Peyer's patch (tissue), 4 donors: ENCODE measurements around the gene TOP1. TPM values are rescaled to one million over a fixed set of nuclear protein-coding genes. Genes with fewer than 3 reads are reported as not detected.
"Not testable (repeated sequence)": the region's sequence is repeated elsewhere in the genome, so short reads cannot be mapped to it uniquely, and the experiment has no call there.

Source experiments
- DNase-seq, 3 donors: peaks; one replicate each; pipeline ENCODE4 v3.0.0-alpha.2; 2017 to 2019
- H3K27ac ChIP-seq, 4 donors: fragments of 200-600 bp; sonication (generic); one replicate each; pipeline ENCODE4 v1.5.1; 2016 to 2019
- H3K27me3 ChIP-seq, 2 donors: fragments of 200-600 bp; sonication (generic); one replicate each; pipeline ENCODE4 v1.5.1; 2019
- H3K36me3 ChIP-seq, 3 donors: fragments of 200-600 bp; sonication (generic); one replicate each; pipeline ENCODE4 v1.5.1; 2016 to 2019
- H3K4me1 ChIP-seq, 4 donors: fragments of 200-600 bp; sonication (generic); one replicate each; pipeline ENCODE4 v1.5.1; 2016 to 2019
- H3K4me3 ChIP-seq, 4 donors: fragments of 200-600 bp; sonication (generic); 1 replicate in 3 of 4; 2 replicates in 1 of 4; pipeline ENCODE4 v1.5.1; 2016 to 2019; ENCODE audit warnings: mild to moderate bottlenecking in 1 of 4
- H3K9me3 ChIP-seq, 4 donors: fragments of 200-600 bp; sonication (generic); one replicate each; pipeline ENCODE4 v1.5.1; 2016 to 2019; ENCODE audit warnings: mild to moderate bottlenecking in 1 of 4
- POLR2A ChIP-seq, 2 donors: fragments of 450-650 bp; IDR thresholded peaks; one replicate each; pipeline ENCODE4 v1.5.1; 2017; ENCODE audit warnings: antibody characterized with exemption in 2 of 2, mild to moderate bottlenecking in 2 of 2, moderate library complexity in 2 of 2
- total RNA-seq, 4 donors: library from RNA; depleted of rRNA; stranded (reverse); fragments of >200 nt; gene quantifications; one replicate each; pipeline ENCODE4 v1.1.0, GENCODE V29; 2016
- TF ChIP-seq, protein P1 (sequence below), 6 experiments: fragments of 450-650 bp in 4 of 6; fragments of 200-600 bp in 2 of 6; sonication (generic) in 1 of 6; IDR thresholded peaks; one replicate each; pipeline ENCODE4 v1.5.1; 2017 to 2019; ENCODE audit warnings: antibody characterized with exemption in 6 of 6, mild to moderate bottlenecking in 3 of 6, moderate library complexity in 1 of 6

TOP1 gene
- total RNA-seq, 4 donors from 2014 or later: 34.4 to 72.6 (median 39.8) TPM

DNA sequence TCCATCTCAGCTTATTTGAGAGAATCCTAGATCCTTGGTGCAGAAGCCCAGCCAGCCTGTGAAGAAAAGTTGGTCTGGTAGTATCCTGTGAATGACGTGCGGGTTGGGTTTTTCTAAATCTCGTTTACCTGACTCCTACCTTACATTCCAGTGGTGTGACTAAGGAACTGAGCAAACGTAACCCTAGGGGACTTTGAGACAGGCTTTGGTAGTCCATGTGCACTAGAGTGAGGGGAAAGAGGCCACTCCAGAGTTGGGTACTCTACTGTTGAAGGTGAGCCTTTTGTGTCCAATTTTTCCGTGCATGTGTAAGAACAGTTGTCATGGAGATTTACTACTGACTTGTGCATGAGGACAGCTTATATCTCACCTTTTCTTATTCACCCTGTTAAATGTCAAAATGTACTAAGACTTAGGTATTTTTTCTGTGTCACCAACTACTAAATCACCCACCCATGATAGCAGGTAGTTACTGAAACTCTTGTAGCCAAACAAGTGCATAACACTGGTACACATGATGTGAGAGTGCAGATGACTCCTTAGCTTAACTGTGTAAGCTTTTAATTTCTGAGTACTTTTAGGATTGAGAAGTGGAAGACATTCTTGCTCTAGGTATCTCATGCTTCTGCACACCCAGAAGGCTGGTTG is 82.4 kb downstream of the TOP1 start:
- no peak for TF ChIP-seq POLR2A (IDR thresholded peaks at IDR 0.05)
- TF ChIP-seq, protein P1, sequence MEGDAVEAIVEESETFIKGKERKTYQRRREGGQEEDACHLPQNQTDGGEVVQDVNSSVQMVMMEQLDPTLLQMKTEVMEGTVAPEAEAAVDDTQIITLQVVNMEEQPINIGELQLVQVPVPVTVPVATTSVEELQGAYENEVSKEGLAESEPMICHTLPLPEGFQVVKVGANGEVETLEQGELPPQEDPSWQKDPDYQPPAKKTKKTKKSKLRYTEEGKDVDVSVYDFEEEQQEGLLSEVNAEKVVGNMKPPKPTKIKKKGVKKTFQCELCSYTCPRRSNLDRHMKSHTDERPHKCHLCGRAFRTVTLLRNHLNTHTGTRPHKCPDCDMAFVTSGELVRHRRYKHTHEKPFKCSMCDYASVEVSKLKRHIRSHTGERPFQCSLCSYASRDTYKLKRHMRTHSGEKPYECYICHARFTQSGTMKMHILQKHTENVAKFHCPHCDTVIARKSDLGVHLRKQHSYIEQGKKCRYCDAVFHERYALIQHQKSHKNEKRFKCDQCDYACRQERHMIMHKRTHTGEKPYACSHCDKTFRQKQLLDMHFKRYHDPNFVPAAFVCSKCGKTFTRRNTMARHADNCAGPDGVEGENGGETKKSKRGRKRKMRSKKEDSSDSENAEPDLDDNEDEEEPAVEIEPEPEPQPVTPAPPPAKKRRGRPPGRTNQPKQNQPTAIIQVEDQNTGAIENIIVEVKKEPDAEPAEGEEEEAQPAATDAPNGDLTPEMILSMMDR (IDR thresholded peaks at IDR 0.05): no peak
- no peaks in the 10 kb centered on the region for H3K27me3 ChIP-seq
- H3K27ac ChIP-seq: no peak overlapping the region
- H3K36me3 ChIP-seq: peaks cover 0 to 87% (median 0%) of the 10 kb centered on the region in 3 donors
- H3K9me3 ChIP-seq: no peaks in the 10 kb centered on the region
- DNase-seq: no peak
- H3K4me3 ChIP-seq: no peak overlapping the region
- no peaks in the 10 kb centered on the region for H3K4me1 ChIP-seq

DNA sequence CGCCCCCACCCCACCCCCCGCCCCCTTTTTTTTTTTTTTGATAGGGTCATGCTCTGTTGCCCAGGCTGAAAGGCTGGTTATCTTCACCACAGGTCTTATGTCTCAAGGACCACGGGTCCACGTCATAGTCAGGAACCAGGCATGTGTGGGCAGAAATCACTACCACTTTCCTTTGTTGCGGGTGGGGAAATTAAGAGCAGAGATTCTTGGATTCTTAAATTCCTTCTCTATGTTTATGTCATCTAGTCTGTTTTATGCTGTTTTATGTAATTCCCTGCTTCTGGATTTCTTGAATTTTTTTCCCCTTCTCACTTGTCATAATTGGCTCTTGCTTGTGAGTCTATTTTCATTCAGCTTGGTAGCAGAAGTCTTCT is 82.9 kb downstream of the TOP1 start:
- TF ChIP-seq, protein P1 (IDR thresholded peaks at IDR 0.05): no peak
- no peak for TF ChIP-seq POLR2A (IDR thresholded peaks at IDR 0.05)
- peaks cover 0 to 88% (median 0%) of the 10 kb centered on the region in 3 donors for H3K36me3 ChIP-seq

DNA sequence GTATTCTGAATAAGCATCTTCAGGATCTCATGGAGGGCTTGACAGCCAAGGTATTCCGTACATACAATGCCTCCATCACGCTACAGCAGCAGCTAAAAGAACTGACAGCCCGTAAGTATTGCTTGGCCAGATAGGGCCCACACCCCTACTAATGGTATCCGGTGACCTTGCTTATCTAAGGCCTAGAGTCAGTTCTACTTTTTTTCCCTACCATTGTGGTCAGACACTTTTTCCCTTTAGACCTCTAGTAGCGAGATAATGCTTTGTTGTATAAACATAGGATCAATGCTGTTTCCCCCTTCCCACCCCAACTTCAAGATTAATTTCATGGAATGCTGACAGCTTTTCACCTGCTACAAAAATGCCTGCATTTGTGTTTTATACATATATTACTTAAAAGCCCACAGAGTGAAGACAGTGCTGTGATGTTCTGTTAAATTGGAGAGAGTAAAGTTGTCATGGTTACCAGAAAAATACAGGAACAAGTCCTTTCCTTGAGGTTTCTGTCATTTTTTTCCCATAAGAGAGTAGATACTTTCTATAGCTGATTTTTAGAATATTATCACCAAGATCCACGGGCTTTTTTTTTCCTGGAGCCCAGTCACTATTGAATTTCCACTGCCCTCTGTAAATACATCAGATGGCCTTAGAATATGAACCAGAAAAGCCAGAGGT is 87.8 kb downstream of the TOP1 start:
- no peaks in the 10 kb centered on the region for H3K27me3 ChIP-seq
- peaks cover 0 to 97% (median 0%) of the 10 kb centered on the region in 3 donors for H3K36me3 ChIP-seq
- DNase-seq: no peak
- TF ChIP-seq POLR2A (IDR thresholded peaks at IDR 0.05): no peak
- TF ChIP-seq, protein P1 (IDR thresholded peaks at IDR 0.05): no peak
- H3K27ac ChIP-seq: no peak overlapping the region
- no peaks in the 10 kb centered on the region for H3K4me1 ChIP-seq
- no peak overlapping the region for H3K4me3 ChIP-seq
- H3K9me3 ChIP-seq: no peaks in the 10 kb centered on the region

More for the DNA sequence above, 82.9 kb downstream of the TOP1 start:
- Histone ChIP-seq H3K4me3 (no peak overlapping the region), H3K4me1 (no peaks in the 10 kb centered on the region), H3K27ac (no peak overlapping the region), H3K9me3 (no peaks in the 10 kb centered on the region), H3K27me3 (no peaks in the 10 kb centered on the region)
- no peak for DNase-seq

DNA sequence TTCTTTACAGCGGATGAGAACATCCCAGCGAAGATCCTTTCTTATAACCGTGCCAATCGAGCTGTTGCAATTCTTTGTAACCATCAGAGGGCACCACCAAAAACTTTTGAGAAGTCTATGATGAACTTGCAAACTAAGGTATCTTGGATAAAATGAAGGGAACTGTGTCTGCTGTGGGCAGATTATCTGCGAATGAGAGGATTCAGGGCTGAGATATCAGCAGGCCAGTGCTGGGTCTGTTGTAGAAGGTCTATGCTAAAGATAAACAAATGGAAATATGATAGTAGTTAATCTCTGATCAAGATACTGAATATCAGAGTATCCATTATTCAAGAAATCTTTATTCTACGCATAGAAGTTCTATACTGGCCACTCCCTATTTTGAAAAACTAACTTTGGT is 89.5 kb downstream of the TOP1 start:
- not testable (repeated sequence) for H3K4me3 ChIP-seq, H3K4me1 ChIP-seq, H3K27ac ChIP-seq, H3K9me3 ChIP-seq, DNase-seq, H3K27me3 ChIP-seq
- peaks cover 0 to 97% (median 0%) of the 10 kb centered on the region in 3 donors for H3K36me3 ChIP-seq

DNA sequence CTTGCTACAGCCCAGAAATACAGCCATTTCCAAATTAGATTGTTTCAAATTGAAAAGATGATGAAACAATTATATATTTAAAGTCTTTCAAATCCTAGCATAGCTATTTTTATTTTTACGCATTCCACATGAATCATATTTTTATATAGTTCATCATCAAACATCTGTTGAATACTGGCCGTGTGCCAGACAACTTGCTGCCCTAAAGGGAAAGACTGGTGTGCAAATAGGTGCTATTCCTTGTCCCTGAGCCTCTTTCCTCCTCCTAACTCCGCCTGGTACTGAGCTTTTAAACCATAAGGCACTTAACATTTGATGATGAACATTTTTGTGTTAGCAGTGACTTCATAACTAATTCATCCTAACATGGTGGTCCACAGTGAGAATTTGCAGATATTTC is 90.0 kb downstream of the TOP1 start:
- Histone ChIP-seq H3K4me3 (no peak overlapping the region), H3K4me1 (no peaks in the 10 kb centered on the region), H3K36me3 (peaks cover 0 to 94% (median 0%) of the 10 kb centered on the region in 3 donors), H3K27ac (no peak overlapping the region), H3K9me3 (no peaks in the 10 kb centered on the region), H3K27me3 (no peaks in the 10 kb centered on the region)
- TF ChIP-seq, protein P1 (IDR thresholded peaks at IDR 0.05): no peak
- TF ChIP-seq POLR2A (IDR thresholded peaks at IDR 0.05): no peak
- no peak for DNase-seq
